H1 (cell line): ENCODE data around the gene PRKCA. TPM values are rescaled to one million over a fixed set of nuclear protein-coding genes. Genes with fewer than 3 reads are reported as not detected.

Source experiments
- POU5F1 ChIP-seq: IDR thresholded peaks from 2 replicates; pipeline ENCODE4 v1.6.1; 2011; ENCODE audit warnings: low read depth, mild to moderate bottlenecking, low read length, moderate library complexity
- polyA plus RNA-seq, 7 experiments: library from polyadenylated mRNA; depleted of rRNA in 3 of 7; stranded (reverse) in 5 of 7; unstranded in 2 of 7; fragments of >200 nt in 5 of 7; fragments of 200-250 nt in 2 of 7; gene quantifications; 1 replicate in 5 of 7; 2 replicates in 1 of 7; 4 replicates in 1 of 7; pipeline versions ENCODE4 v1.2.1 to v1.2.3, GENCODE V29; 2011 to 2013; ENCODE audit warnings: missing spikeins in 2 of 7, mixed read lengths in 2 of 7
- total RNA-seq: library from RNA; stranded (reverse); fragmentation: NEBNext Ultra II Directional; extraction: Animal tissue kit (Norgen Biotek cat#: 25700); gene quantifications from 2 replicates; pipeline ENCODE4 v1.2.1, GENCODE V29; 2021
- TF ChIP-seq, protein P1 (sequence below): fragments of 300-600 bp; sonication (generic); IDR thresholded peaks from 2 replicates; pipeline ENCODE4 v1.7.1; 2012; ENCODE audit warnings: low read length, moderate library complexity, mild to moderate bottlenecking, inconsistent platforms; ENCODE audit not compliant: insufficient replicate concordance

Gene PRKCA
- total and polyA plus RNA-seq, 2 of the 8 experiments (the other 6 are each of a cell fraction or from before 2014, with no cell fraction given), result 5.8 to 17.8 TPM

DNA sequence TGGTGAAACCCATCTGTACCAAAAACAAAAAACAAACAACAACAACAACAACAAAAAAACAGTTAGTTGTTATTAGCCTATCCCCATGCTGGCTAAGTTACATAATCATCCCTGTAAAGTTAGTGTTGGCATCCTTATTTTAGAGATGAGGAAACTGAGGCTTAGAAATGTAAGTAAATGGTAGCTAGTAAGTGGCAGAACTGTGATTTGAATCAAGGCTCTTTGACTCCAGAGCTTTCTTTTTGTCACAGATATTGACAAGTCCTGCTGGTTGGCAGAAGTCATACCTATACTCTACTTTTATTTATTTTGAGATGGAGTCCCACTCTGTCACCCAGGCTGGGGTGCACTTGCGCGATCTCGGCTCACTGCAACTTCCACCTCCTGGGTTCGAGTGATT, 42.1 kb downstream of the PRKCA start (continued):
- TF ChIP-seq, protein P1, sequence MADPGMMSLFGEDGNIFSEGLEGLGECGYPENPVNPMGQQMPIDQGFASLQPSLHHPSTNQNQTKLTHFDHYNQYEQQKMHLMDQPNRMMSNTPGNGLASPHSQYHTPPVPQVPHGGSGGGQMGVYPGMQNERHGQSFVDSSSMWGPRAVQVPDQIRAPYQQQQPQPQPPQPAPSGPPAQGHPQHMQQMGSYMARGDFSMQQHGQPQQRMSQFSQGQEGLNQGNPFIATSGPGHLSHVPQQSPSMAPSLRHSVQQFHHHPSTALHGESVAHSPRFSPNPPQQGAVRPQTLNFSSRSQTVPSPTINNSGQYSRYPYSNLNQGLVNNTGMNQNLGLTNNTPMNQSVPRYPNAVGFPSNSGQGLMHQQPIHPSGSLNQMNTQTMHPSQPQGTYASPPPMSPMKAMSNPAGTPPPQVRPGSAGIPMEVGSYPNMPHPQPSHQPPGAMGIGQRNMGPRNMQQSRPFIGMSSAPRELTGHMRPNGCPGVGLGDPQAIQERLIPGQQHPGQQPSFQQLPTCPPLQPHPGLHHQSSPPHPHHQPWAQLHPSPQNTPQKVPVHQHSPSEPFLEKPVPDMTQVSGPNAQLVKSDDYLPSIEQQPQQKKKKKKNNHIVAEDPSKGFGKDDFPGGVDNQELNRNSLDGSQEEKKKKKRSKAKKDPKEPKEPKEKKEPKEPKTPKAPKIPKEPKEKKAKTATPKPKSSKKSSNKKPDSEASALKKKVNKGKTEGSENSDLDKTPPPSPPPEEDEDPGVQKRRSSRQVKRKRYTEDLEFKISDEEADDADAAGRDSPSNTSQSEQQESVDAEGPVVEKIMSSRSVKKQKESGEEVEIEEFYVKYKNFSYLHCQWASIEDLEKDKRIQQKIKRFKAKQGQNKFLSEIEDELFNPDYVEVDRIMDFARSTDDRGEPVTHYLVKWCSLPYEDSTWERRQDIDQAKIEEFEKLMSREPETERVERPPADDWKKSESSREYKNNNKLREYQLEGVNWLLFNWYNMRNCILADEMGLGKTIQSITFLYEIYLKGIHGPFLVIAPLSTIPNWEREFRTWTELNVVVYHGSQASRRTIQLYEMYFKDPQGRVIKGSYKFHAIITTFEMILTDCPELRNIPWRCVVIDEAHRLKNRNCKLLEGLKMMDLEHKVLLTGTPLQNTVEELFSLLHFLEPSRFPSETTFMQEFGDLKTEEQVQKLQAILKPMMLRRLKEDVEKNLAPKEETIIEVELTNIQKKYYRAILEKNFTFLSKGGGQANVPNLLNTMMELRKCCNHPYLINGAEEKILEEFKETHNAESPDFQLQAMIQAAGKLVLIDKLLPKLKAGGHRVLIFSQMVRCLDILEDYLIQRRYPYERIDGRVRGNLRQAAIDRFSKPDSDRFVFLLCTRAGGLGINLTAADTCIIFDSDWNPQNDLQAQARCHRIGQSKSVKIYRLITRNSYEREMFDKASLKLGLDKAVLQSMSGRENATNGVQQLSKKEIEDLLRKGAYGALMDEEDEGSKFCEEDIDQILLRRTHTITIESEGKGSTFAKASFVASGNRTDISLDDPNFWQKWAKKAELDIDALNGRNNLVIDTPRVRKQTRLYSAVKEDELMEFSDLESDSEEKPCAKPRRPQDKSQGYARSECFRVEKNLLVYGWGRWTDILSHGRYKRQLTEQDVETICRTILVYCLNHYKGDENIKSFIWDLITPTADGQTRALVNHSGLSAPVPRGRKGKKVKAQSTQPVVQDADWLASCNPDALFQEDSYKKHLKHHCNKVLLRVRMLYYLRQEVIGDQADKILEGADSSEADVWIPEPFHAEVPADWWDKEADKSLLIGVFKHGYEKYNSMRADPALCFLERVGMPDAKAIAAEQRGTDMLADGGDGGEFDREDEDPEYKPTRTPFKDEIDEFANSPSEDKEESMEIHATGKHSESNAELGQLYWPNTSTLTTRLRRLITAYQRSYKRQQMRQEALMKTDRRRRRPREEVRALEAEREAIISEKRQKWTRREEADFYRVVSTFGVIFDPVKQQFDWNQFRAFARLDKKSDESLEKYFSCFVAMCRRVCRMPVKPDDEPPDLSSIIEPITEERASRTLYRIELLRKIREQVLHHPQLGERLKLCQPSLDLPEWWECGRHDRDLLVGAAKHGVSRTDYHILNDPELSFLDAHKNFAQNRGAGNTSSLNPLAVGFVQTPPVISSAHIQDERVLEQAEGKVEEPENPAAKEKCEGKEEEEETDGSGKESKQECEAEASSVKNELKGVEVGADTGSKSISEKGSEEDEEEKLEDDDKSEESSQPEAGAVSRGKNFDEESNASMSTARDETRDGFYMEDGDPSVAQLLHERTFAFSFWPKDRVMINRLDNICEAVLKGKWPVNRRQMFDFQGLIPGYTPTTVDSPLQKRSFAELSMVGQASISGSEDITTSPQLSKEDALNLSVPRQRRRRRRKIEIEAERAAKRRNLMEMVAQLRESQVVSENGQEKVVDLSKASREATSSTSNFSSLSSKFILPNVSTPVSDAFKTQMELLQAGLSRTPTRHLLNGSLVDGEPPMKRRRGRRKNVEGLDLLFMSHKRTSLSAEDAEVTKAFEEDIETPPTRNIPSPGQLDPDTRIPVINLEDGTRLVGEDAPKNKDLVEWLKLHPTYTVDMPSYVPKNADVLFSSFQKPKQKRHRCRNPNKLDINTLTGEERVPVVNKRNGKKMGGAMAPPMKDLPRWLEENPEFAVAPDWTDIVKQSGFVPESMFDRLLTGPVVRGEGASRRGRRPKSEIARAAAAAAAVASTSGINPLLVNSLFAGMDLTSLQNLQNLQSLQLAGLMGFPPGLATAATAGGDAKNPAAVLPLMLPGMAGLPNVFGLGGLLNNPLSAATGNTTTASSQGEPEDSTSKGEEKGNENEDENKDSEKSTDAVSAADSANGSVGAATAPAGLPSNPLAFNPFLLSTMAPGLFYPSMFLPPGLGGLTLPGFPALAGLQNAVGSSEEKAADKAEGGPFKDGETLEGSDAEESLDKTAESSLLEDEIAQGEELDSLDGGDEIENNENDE, result no peak
- no peak for TF ChIP-seq POU5F1
